GM23338 (cell line): Measurements from ENCODE around the gene TTC21B. TPM values are rescaled to one million over a fixed set of nuclear protein-coding genes. Genes with fewer than 3 reads are reported as not detected.

Experiments
- ATAC-seq: fragments of 200-7000 bp; cut with Tn5 transposase; 3 replicates; pipeline ENCODE4 v1.9.1; 2020
- DNase-seq: peaks from one replicate; pipeline ENCODE4 v3.0.0-alpha.2; 2015; ENCODE audit warnings: low spot score
- H2AFZ ChIP-seq: fragments of 200-600 bp; sonication (generic); 2 replicates; pipeline ENCODE4 v1.8.0; 2016; ENCODE audit warnings: antibody characterized with exemption, mild to moderate bottlenecking, moderate library complexity
- H3F3A ChIP-seq: fragments of 200-600 bp; sonication (generic); replicated peaks from 2 replicates; pipeline ENCODE4 v1.8.0; 2017; ENCODE audit warnings: antibody characterized with exemption, mixed run types, low read depth
- H3K27ac ChIP-seq: fragments of 200-600 bp; sonication (generic); 2 replicates; pipeline ENCODE4 v1.6.1; 2016; ENCODE audit warnings: low read depth
- H3K27me3 ChIP-seq: fragments of 200-600 bp; sonication (generic); 2 replicates; pipeline ENCODE4 v1.8.0; 2016; ENCODE audit warnings: mild to moderate bottlenecking, mixed run types, moderate library complexity; ENCODE audit not compliant: insufficient read depth
- H3K36me3 ChIP-seq: fragments of 200-600 bp; sonication (generic); 2 replicates; pipeline ENCODE4 v1.8.0; 2016; ENCODE audit warnings: mild to moderate bottlenecking; ENCODE audit not compliant: insufficient read depth
- H3K4me1 ChIP-seq: fragments of 200-600 bp; sonication (generic); 2 replicates; pipeline ENCODE4 v1.8.0; 2016; ENCODE audit warnings: mild to moderate bottlenecking, moderate library complexity; ENCODE audit not compliant: insufficient read depth
- H3K4me2 ChIP-seq: fragments of 200-600 bp; sonication (generic); 2 replicates; pipeline ENCODE4 v1.7.1; 2017; ENCODE audit warnings: mixed run types
- H3K4me3 ChIP-seq: fragments of 200-600 bp; sonication (generic); 2 replicates; pipeline ENCODE4 v1.6.1; 2016; ENCODE audit warnings: mixed run types
- H3K79me2 ChIP-seq: fragments of 200-600 bp; sonication (generic); replicated peaks from 2 replicates; pipeline ENCODE4 v1.8.0; 2017; ENCODE audit warnings: mild to moderate bottlenecking; ENCODE audit not compliant: insufficient read depth
- H3K9me2 ChIP-seq: fragments of 200-600 bp; sonication (generic); 2 replicates; pipeline ENCODE4 v1.8.0; 2017; ENCODE audit not compliant: insufficient read depth
- H4K20me1 ChIP-seq: fragments of 200-600 bp; sonication (generic); replicated peaks from 2 replicates; pipeline ENCODE4 v1.8.0; 2017; ENCODE audit warnings: mild to moderate bottlenecking; ENCODE audit not compliant: insufficient read depth
- H3K27ac Mint-ChIP-seq: 2 replicates; pipeline ENCODE4 v1.8.0; 2020; ENCODE audit warnings: inconsistent platforms, mild to moderate bottlenecking, moderate library complexity, mixed read lengths
- H3K27me3 Mint-ChIP-seq: 3 replicates; pipeline ENCODE4 v1.8.0; 2022; ENCODE audit warnings: low read depth, mild to moderate bottlenecking, moderate library complexity, mixed read lengths, inconsistent platforms; ENCODE audit not compliant: insufficient read depth, poor library complexity
- H3K36me3 Mint-ChIP-seq: 3 replicates; pipeline ENCODE4 v1.8.0; 2021; ENCODE audit warnings: low read depth, mild to moderate bottlenecking, inconsistent platforms, moderate library complexity, mixed read lengths
- H3K4me1 Mint-ChIP-seq: 3 replicates; pipeline ENCODE4 v1.8.0; 2020; ENCODE audit warnings: mild to moderate bottlenecking, inconsistent platforms, mixed read lengths
- H3K4me3 Mint-ChIP-seq: 3 replicates; pipeline ENCODE4 v1.8.0; 2021; ENCODE audit warnings: moderate library complexity, mild to moderate bottlenecking, inconsistent platforms, mixed read lengths
- H3K9me3 Mint-ChIP-seq: 3 replicates; pipeline ENCODE4 v1.8.0; 2020; ENCODE audit warnings: moderate library complexity, mild to moderate bottlenecking, inconsistent platforms, mixed read lengths
- CREB1 ChIP-seq: fragments of 250-450 bp; sonication (Bioruptor Pico); IDR thresholded peaks from 2 replicates; pipeline ENCODE4 v1.5.0; 2020; ENCODE audit warnings: low read depth, mild to moderate bottlenecking, moderate library complexity
- CTCF ChIP-seq, 2 experiments: fragments of 200-600 bp in 1 of 2; sonication (generic) in 1 of 2; conservative IDR thresholded peaks; 2 replicates each; pipeline versions ENCODE4 v1.5.1 to v1.6.1; 2016 to 2017; ENCODE audit warnings: antibody characterized with exemption in 2 of 2, low read depth in 2 of 2, mild to moderate bottlenecking in 2 of 2, moderate library complexity in 1 of 2
- EZH2 ChIP-seq: fragments of 200-600 bp; sonication (generic); IDR thresholded peaks from one replicate; pipeline ENCODE4 v1.8.0; 2017; ENCODE audit warnings: antibody characterized with exemption, mild to moderate bottlenecking, low read depth; ENCODE audit not compliant: unreplicated experiment
- EZH2phosphoT487 ChIP-seq: fragments of 200-600 bp; sonication (generic); IDR thresholded peaks from one replicate; pipeline ENCODE4 v1.8.1; 2018; ENCODE audit warnings: antibody characterized with exemption; ENCODE audit not compliant: unreplicated experiment
- JUNB ChIP-seq: IDR thresholded peaks from one replicate; pipeline ENCODE4 v1.6.1; 2016; ENCODE audit warnings: antibody characterized with exemption; ENCODE audit not compliant: unreplicated experiment
- NANOG ChIP-seq: IDR thresholded peaks from 2 replicates; pipeline ENCODE4 v1.6.1; 2016; ENCODE audit warnings: antibody characterized with exemption, borderline replicate concordance
- POLR2AphosphoS5 ChIP-seq: IDR thresholded peaks from 2 replicates; pipeline ENCODE4 v1.6.1; 2016; ENCODE audit warnings: antibody characterized with exemption, low read depth
- REST ChIP-seq: IDR thresholded peaks from one replicate; pipeline ENCODE4 v1.6.1; 2018; ENCODE audit warnings: antibody characterized with exemption; ENCODE audit not compliant: unreplicated experiment
- STAT1 ChIP-seq: IDR thresholded peaks from one replicate; pipeline ENCODE4 v1.6.1; 2016; ENCODE audit warnings: antibody characterized with exemption; ENCODE audit not compliant: unreplicated experiment
- ZNF114 ChIP-seq: fragments of 250-450 bp; sonication (Bioruptor Pico); IDR thresholded peaks from 2 replicates; pipeline ENCODE4 v1.5.0; 2020; ENCODE audit warnings: mild to moderate bottlenecking, moderate library complexity
- ZNF331 ChIP-seq: fragments of 250-450 bp; sonication (Bioruptor Pico); IDR thresholded peaks from 2 replicates; pipeline ENCODE4 v1.5.0; 2020; ENCODE audit warnings: low read depth, mild to moderate bottlenecking, moderate library complexity
- polyA plus RNA-seq: library from polyadenylated mRNA; unstranded; fragments of >200 nt; fragmentation: Nextera tagmentation; extraction: Ambion mirVana; gene quantifications from 2 replicates; pipeline ENCODE4 v1.2.1, GENCODE V29; 2016
- total RNA-seq: library from RNA; depleted of rRNA; stranded (reverse); fragments of >200 nt; shearing (Covaris generic); gene quantifications from 2 replicates; pipeline ENCODE4 v1.2.3, GENCODE V29; 2014
- TF ChIP-seq, protein P1 (sequence below): fragments of 250-450 bp; sonication (Bioruptor Pico); IDR thresholded peaks from 2 replicates; pipeline ENCODE4 v1.5.0; 2020; ENCODE audit warnings: mild to moderate bottlenecking, moderate library complexity
- TF ChIP-seq, protein P2 (sequence below): IDR thresholded peaks from 2 replicates; pipeline ENCODE4 v1.6.1; 2016; ENCODE audit warnings: antibody characterized with exemption

TTC21B gene
- total and polyA plus RNA-seq, 2 experiments from 2014 or later = 10.1 to 32.8 TPM

DNA sequence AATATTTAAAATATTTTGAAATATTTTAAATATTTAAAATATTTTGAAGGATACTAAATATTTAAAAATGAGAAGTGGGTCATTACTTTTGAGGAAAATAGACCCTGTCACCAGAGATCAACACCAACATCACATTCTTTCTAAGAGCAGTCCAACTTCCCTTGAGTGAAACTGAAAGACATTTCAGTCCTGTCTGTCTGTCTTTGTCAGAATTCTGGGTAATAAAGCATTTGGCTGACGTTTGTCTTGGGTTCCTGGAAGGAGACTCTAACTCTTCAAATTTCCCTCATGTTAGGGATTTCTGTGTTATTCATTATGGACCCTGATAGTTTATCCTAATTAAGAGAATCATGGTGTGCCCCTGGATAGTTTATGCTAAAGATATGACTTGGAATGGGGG lies 32.8 kb downstream of the TTC21B start:
- Histone ChIP-seq H3K4me2 (no peak overlapping the region), H3K36me3 (peaks cover 24% of the 10 kb centered on the region; the same call in 1 of the 2 replicates), H3K9me2 (no peaks in the 10 kb centered on the region), H2AFZ (no peak overlapping the region), H3K4me3 (no peak overlapping the region), H3K79me2 (no peaks in the 10 kb centered on the region), H3K27me3 (no peaks in the 10 kb centered on the region), H4K20me1 (no peaks in the 10 kb centered on the region; the same call in 1 of the 2 replicates), H3F3A (no peaks in the 10 kb centered on the region), H3K27ac (no peak overlapping the region; the same call in 1 of the 2 replicates), H3K4me1 (no peaks in the 10 kb centered on the region)
- TF ChIP-seq JUNB = no peak
- no peak for TF ChIP-seq STAT1
- no peak for TF ChIP-seq ZNF331 (CRISPR knock-in tag)
- TF ChIP-seq, protein P1, sequence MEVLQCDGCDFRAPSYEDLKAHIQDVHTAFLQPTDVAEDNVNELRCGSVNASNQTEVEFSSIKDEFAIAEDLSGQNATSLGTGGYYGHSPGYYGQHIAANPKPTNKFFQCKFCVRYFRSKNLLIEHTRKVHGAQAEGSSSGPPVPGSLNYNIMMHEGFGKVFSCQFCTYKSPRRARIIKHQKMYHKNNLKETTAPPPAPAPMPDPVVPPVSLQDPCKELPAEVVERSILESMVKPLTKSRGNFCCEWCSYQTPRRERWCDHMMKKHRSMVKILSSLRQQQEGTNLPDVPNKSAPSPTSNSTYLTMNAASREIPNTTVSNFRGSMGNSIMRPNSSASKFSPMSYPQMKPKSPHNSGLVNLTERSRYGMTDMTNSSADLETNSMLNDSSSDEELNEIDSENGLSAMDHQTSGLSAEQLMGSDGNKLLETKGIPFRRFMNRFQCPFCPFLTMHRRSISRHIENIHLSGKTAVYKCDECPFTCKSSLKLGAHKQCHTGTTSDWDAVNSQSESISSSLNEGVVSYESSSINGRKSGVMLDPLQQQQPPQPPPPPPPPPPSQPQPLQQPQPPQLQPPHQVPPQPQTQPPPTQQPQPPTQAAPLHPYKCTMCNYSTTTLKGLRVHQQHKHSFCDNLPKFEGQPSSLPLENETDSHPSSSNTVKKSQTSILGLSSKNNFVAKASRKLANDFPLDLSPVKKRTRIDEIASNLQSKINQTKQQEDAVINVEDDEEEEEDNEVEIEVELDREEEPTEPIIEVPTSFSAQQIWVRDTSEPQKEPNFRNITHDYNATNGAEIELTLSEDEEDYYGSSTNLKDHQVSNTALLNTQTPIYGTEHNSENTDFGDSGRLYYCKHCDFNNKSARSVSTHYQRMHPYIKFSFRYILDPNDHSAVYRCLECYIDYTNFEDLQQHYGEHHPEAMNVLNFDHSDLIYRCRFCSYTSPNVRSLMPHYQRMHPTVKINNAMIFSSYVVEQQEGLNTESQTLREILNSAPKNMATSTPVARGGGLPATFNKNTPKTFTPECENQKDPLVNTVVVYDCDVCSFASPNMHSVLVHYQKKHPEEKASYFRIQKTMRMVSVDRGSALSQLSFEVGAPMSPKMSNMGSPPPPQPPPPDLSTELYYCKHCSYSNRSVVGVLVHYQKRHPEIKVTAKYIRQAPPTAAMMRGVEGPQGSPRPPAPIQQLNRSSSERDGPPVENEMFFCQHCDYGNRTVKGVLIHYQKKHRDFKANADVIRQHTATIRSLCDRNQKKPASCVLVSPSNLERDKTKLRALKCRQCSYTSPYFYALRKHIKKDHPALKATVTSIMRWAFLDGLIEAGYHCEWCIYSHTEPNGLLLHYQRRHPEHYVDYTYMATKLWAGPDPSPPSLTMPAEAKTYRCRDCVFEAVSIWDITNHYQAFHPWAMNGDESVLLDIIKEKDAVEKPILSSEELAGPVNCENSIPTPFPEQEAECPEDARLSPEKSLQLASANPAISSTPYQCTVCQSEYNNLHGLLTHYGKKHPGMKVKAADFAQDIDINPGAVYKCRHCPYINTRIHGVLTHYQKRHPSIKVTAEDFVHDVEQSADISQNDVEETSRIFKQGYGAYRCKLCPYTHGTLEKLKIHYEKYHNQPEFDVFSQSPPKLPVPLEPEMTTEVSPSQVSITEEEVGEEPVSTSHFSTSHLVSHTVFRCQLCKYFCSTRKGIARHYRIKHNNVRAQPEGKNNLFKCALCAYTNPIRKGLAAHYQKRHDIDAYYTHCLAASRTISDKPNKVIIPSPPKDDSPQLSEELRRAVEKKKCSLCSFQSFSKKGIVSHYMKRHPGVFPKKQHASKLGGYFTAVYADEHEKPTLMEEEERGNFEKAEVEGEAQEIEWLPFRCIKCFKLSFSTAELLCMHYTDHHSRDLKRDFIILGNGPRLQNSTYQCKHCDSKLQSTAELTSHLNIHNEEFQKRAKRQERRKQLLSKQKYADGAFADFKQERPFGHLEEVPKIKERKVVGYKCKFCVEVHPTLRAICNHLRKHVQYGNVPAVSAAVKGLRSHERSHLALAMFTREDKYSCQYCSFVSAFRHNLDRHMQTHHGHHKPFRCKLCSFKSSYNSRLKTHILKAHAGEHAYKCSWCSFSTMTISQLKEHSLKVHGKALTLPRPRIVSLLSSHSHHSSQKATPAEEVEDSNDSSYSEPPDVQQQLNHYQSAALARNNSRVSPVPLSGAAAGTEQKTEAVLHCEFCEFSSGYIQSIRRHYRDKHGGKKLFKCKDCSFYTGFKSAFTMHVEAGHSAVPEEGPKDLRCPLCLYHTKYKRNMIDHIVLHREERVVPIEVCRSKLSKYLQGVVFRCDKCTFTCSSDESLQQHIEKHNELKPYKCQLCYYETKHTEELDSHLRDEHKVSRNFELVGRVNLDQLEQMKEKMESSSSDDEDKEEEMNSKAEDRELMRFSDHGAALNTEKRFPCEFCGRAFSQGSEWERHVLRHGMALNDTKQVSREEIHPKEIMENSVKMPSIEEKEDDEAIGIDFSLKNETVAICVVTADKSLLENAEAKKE (CRISPR knock-in tag) = no peak
- no peak for TF ChIP-seq EZH2phosphoT487
- TF ChIP-seq NANOG = no peak
- TF ChIP-seq POLR2AphosphoS5 = no peak
- no peak for TF ChIP-seq CREB1
- no peak for TF ChIP-seq ZNF114 (CRISPR knock-in tag)
- TF ChIP-seq, protein P2, sequence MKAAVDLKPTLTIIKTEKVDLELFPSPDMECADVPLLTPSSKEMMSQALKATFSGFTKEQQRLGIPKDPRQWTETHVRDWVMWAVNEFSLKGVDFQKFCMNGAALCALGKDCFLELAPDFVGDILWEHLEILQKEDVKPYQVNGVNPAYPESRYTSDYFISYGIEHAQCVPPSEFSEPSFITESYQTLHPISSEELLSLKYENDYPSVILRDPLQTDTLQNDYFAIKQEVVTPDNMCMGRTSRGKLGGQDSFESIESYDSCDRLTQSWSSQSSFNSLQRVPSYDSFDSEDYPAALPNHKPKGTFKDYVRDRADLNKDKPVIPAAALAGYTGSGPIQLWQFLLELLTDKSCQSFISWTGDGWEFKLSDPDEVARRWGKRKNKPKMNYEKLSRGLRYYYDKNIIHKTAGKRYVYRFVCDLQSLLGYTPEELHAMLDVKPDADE = no peak
- TF ChIP-seq CTCF (conservative IDR thresholded peaks at IDR 0.05; ENCODE audit: low read depth in 2 of 2) = no peak
- no peak for TF ChIP-seq EZH2
- TF ChIP-seq REST = no peak
- ATAC-seq = no peak
- H3K4me3 Mint-ChIP-seq = no peak overlapping the region
- peaks cover 17% of the 10 kb centered on the region; the same call in 2 of the 3 replicates for H3K36me3 Mint-ChIP-seq
- no peaks in the 10 kb centered on the region for H3K4me1 Mint-ChIP-seq
- no peak for DNase-seq
- H3K27me3 Mint-ChIP-seq = no peaks in the 10 kb centered on the region
- H3K27ac Mint-ChIP-seq = no peak overlapping the region
- no peaks in the 10 kb centered on the region for H3K9me3 Mint-ChIP-seq
